Measurements from ENCODE around the gene COMMD2.

The COMMD2 gene

GRCh38 chr3:149702691-149703441, 49.4 kb downstream of the COMMD2 start:
- no peak for DNase-seq (ENCODE audit: low read depth)

- no peak for DNase-seq (ENCODE audit: low read depth)
Measured at GRCh38 chr3:149701977-149702350, 50.3 kb downstream of the COMMD2 start.

- DNase-seq (ENCODE audit: low read depth) = no peak
Measured at GRCh38 chr3:149701206-149701976, 50.9 kb downstream of the COMMD2 start.
